Stimulated activated CD8-positive, alpha-beta memory T cell treated with anti-CD3 and anti-CD28 coated beads, Interleukin-12 subunit alpha, Interleukin-12 subunit beta, amount 100 ng/mL, for 24 hours (primary cell): ENCODE results near the gene MAMSTR.

Source experiments
- DNase-seq: peaks from one replicate; pipeline ENCODE4 v3.0.0-alpha.2; 2020; ENCODE audit errors: extremely low read depth

MAMSTR gene

GRCh38 chr19:48665786-48666185 lies 53.7 kb downstream of the MAMSTR start:
- DNase-seq, result no peak

- no peak for DNase-seq
These were observed 55.0 kb downstream of the MAMSTR start for GRCh38 chr19:48664476-48664875.

GRCh38 chr19:48663667-48664066 lies 55.9 kb downstream of the MAMSTR start:
- no peak for DNase-seq
